CD14-positive monocyte (primary cell): ENCODE results near the gene EMSY. TPM values are rescaled to one million over a fixed set of nuclear protein-coding genes. Genes with fewer than 3 reads are reported as not detected.

ENCODE experiments used
- DNase-seq, 3 donors: peaks; one replicate each; pipeline ENCODE4 v3.0.0-alpha.2; 2011 to 2022
- H2AFZ ChIP-seq: 2 replicates; pipeline ENCODE4 v1.6.0; 2012; ENCODE audit warnings: mild to moderate bottlenecking, low read depth, low read length, inconsistent platforms; ENCODE audit not compliant: insufficient read depth, poor library complexity, severe bottlenecking
- H3K27ac ChIP-seq, 2 donors: 1 replicate in 1 of 2; 2 replicates in 1 of 2; pipeline ENCODE4 v1.5.1; 2012 to 2013; ENCODE audit warnings: low read length in 2 of 2, control low read depth in 1 of 2, inconsistent platforms in 1 of 2, low read depth in 1 of 2, mild to moderate bottlenecking in 1 of 2
- H3K27me3 ChIP-seq, 2 donors: one replicate each; pipeline versions ENCODE4 v1.6.0 to v1.6.1; 2011 to 2013; ENCODE audit warnings: low read length in 2 of 2; ENCODE audit not compliant: control insufficient read depth in 2 of 2, insufficient read depth in 2 of 2
- H3K36me3 ChIP-seq, 2 donors: replicated peaks in 1 of 2; 1 replicate in 1 of 2; 2 replicates in 1 of 2; pipeline versions ENCODE4 v1.5.1 to v1.6.1; 2012 to 2013; ENCODE audit warnings: low read length in 2 of 2, control low read depth in 1 of 2, inconsistent platforms in 1 of 2, mild to moderate bottlenecking in 1 of 2; ENCODE audit not compliant: insufficient read depth in 2 of 2, control insufficient read depth in 1 of 2
- H3K4me1 ChIP-seq, 2 donors: 1 replicate in 1 of 2; 2 replicates in 1 of 2; pipeline versions ENCODE4 v1.5.1 to v1.6.1; 2012 to 2013; ENCODE audit warnings: low read length in 2 of 2, control low read depth in 1 of 2, inconsistent platforms in 1 of 2, mild to moderate bottlenecking in 1 of 2, moderate library complexity in 1 of 2; ENCODE audit not compliant: insufficient read depth in 2 of 2, control insufficient read depth in 1 of 2
- H3K4me2 ChIP-seq: replicated peaks from 2 replicates; pipeline ENCODE3; 2012; ENCODE audit warnings: low read length, moderate library complexity, mild to moderate bottlenecking; ENCODE audit not compliant: poor library complexity, severe bottlenecking; ENCODE audit errors: extremely low read depth
- H3K4me3 ChIP-seq, 3 experiments: fragments of 200-600 bp in 1 of 3; sonication (generic) in 1 of 3; replicated peaks in 1 of 3; 1 replicate in 2 of 3; 2 replicates in 1 of 3; pipeline ENCODE4 v1.5.1; 2011 to 2013; ENCODE audit warnings: low read length in 3 of 3, mild to moderate bottlenecking in 3 of 3, control low read depth in 2 of 3, low read depth in 2 of 3, inconsistent platforms in 1 of 3, moderate library complexity in 1 of 3
- H3K79me2 ChIP-seq: 2 replicates; pipeline ENCODE4 v1.6.0; 2012; ENCODE audit warnings: mild to moderate bottlenecking, control low read depth, inconsistent platforms, low read length, moderate library complexity; ENCODE audit not compliant: insufficient read depth
- H3K9ac ChIP-seq: 2 replicates; pipeline ENCODE4 v1.6.0; 2017; ENCODE audit warnings: low read length, mild to moderate bottlenecking; ENCODE audit not compliant: insufficient read depth, poor library complexity, severe bottlenecking
- H3K9me3 ChIP-seq, 2 donors: replicated peaks in 1 of 2; 1 replicate in 1 of 2; 2 replicates in 1 of 2; pipeline versions ENCODE4 v1.5.1 to v1.6.1; 2012 to 2013; ENCODE audit warnings: low read length in 2 of 2, control low read depth in 1 of 2; ENCODE audit not compliant: control insufficient read depth in 1 of 2, insufficient read depth in 1 of 2
- H4K20me1 ChIP-seq: 2 replicates; pipeline ENCODE4 v1.6.0; 2012; ENCODE audit warnings: mild to moderate bottlenecking, low read length, control low read depth, moderate library complexity; ENCODE audit not compliant: insufficient read depth
- H3K27ac Mint-ChIP-seq, 7 donors: one replicate each; pipeline ENCODE4 v1.8.0; 2020; ENCODE audit warnings: mild to moderate bottlenecking in 7 of 7, mixed read lengths in 7 of 7, moderate library complexity in 6 of 7, inconsistent platforms in 2 of 7
- H3K27me3 Mint-ChIP-seq, 3 donors: one replicate each; pipeline ENCODE4 v1.8.0; 2021 to 2022; ENCODE audit warnings: low read depth in 3 of 3, mild to moderate bottlenecking in 3 of 3, mixed read lengths in 3 of 3, moderate library complexity in 3 of 3, inconsistent platforms in 1 of 3
- H3K36me3 Mint-ChIP-seq, 2 donors: one replicate each; pipeline ENCODE4 v1.8.0; 2020; ENCODE audit warnings: mixed read lengths in 2 of 2, inconsistent platforms in 1 of 2, mild to moderate bottlenecking in 1 of 2
- H3K4me1 Mint-ChIP-seq: one replicate; pipeline ENCODE4 v1.8.0; 2020; ENCODE audit warnings: mild to moderate bottlenecking, mixed read lengths
- H3K4me3 Mint-ChIP-seq, 2 donors: one replicate each; pipeline ENCODE4 v1.8.0; 2020; ENCODE audit warnings: mild to moderate bottlenecking in 2 of 2, mixed read lengths in 2 of 2, moderate library complexity in 1 of 2
- H3K9me3 Mint-ChIP-seq, 7 donors: one replicate each; pipeline ENCODE4 v1.8.0; 2020 to 2022; ENCODE audit warnings: mixed read lengths in 7 of 7, mild to moderate bottlenecking in 6 of 7, moderate library complexity in 6 of 7, inconsistent platforms in 2 of 7
- WGBS: methylation state at CpG from one replicate; pipeline ENCODE4 v1.1.5; 2013; ENCODE audit warnings: missing lambda C conversion rate; ENCODE audit not compliant: insufficient coverage; 5-methylcytosine and 5-hydroxymethylcytosine counted together
- intact Hi-C, 2 donors: fragments of 100-400 bp; cut with micrococcal nuclease; formaldehyde crosslinking; loops; one replicate each; pipeline versions ENCODE4 v1.15.0 to v1.15.1; 2023
- polyA plus RNA-seq, 3 donors: library from polyadenylated mRNA; depleted of rRNA in 1 of 3; unstranded in 2 of 3; stranded (reverse) in 1 of 3; fragments of 300-500 nt in 2 of 3; fragments of >200 nt in 1 of 3; fragmentation: Illumina TruSeq in 2 of 3; gene quantifications; 1 replicate in 2 of 3; 2 replicates in 1 of 3; pipeline ENCODE4 v1.2.3, GENCODE V29; 2012 to 2021
- TF ChIP-seq, protein P1 (sequence below): fragments of 200-600 bp; IDR thresholded peaks from one replicate; pipeline ENCODE4 v1.8.0; 2022; ENCODE audit warnings: antibody characterized with exemption, mild to moderate bottlenecking

EMSY gene
- polyA plus RNA-seq, 3 donors = 9.2 to 31.3 (median 9.4) TPM

DNA sequence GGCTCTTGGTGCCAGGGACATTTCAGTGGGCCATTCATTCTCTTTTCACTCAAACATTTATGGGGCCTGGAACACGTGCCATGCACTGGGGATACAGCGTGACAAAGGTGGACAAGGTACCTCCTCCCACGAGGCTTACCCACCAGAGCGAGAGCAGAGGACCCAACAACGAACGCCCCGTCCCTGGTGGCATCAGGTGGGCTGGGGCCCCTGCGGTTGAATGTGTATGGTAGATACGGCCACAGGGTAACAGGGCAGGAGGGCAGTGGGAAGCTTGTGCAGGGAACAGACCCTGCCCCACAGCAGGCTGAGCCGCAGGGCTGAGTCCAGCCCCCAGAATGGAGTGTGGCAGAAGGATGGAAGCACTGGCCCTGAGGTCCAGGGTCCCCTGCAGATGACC lies 144.7 kb downstream of the EMSY start:
- H3K27me3 Mint-ChIP-seq = peaks cover 1 to 7% (median 3%) of the 10 kb centered on the region in 3 donors
- Histone ChIP-seq H3K27me3 (no peaks in the 10 kb centered on the region), H4K20me1 (no peaks in the 10 kb centered on the region), H3K9me3 (no peaks in the 10 kb centered on the region), H3K36me3 (no peaks in the 10 kb centered on the region), H3K4me3 (no peak overlapping the region), H2AFZ (no peak overlapping the region), H3K9ac (no peak overlapping the region), H3K79me2 (no peaks in the 10 kb centered on the region), H3K4me2 (no peak overlapping the region), H3K27ac (no peak overlapping the region), H3K4me1 (peaks cover 10 to 17% of the 10 kb centered on the region in 2 donors)
- intact Hi-C loops = no loop called here
- TF ChIP-seq, protein P1, sequence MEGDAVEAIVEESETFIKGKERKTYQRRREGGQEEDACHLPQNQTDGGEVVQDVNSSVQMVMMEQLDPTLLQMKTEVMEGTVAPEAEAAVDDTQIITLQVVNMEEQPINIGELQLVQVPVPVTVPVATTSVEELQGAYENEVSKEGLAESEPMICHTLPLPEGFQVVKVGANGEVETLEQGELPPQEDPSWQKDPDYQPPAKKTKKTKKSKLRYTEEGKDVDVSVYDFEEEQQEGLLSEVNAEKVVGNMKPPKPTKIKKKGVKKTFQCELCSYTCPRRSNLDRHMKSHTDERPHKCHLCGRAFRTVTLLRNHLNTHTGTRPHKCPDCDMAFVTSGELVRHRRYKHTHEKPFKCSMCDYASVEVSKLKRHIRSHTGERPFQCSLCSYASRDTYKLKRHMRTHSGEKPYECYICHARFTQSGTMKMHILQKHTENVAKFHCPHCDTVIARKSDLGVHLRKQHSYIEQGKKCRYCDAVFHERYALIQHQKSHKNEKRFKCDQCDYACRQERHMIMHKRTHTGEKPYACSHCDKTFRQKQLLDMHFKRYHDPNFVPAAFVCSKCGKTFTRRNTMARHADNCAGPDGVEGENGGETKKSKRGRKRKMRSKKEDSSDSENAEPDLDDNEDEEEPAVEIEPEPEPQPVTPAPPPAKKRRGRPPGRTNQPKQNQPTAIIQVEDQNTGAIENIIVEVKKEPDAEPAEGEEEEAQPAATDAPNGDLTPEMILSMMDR = no peak
- DNase-seq = no peak
- no peaks in the 10 kb centered on the region for H3K36me3 Mint-ChIP-seq
- H3K4me1 Mint-ChIP-seq = peaks cover 19% of the 10 kb centered on the region
- 98% methylated on average over 10 of the region's 10 CpGs for WGBS
- H3K4me3 Mint-ChIP-seq = no peak overlapping the region
- H3K27ac Mint-ChIP-seq = peak overlapping the region in 1 of 7 donors; percentile 88
- H3K9me3 Mint-ChIP-seq = no peaks in the 10 kb centered on the region

GRCh38 chr11:76589964-76590950 lies 145.4 kb downstream of the EMSY start:
- Histone ChIP-seq H3K36me3 (no peaks in the 10 kb centered on the region), H3K9ac (no peak overlapping the region), H3K79me2 (no peaks in the 10 kb centered on the region), H3K4me1 (peaks cover 10 to 17% of the 10 kb centered on the region in 2 donors), H3K4me3 (no peak overlapping the region), H3K27ac (no peak overlapping the region), H3K9me3 (no peaks in the 10 kb centered on the region), H3K4me2 (no peak overlapping the region), H2AFZ (no peak overlapping the region), H4K20me1 (no peaks in the 10 kb centered on the region), H3K27me3 (no peaks in the 10 kb centered on the region)
- WGBS = 98% methylated on average over 5 of the region's 9 CpGs
- no peak for DNase-seq
- Mint-ChIP-seq H3K27ac (peak overlapping the region in 1 of 7 donors; percentile 3), H3K4me3 (no peak overlapping the region), H3K9me3 (no peaks in the 10 kb centered on the region), H3K36me3 (no peaks in the 10 kb centered on the region), H3K27me3 (peaks cover 1 to 7% (median 3%) of the 10 kb centered on the region in 3 donors), H3K4me1 (peaks cover 19% of the 10 kb centered on the region)
- TF ChIP-seq, protein P1 = no peak
- intact Hi-C loops = no loop called here
